Nephron progenitor cell (in vitro differentiated cells): Measurements from ENCODE around the gene RNU5B-1.
A peak's percentile ranks its signal among the peaks of the same experiment; 100 is the strongest.

Experiments
- DNase-seq: peaks from one replicate; pipeline ENCODE4 v3.0.0; 2021
- H3K27ac Mint-ChIP-seq: 2 replicates; pipeline ENCODE4 v1.8.0; 2021; ENCODE audit warnings: mild to moderate bottlenecking, moderate library complexity, mixed read lengths
- H3K27me3 Mint-ChIP-seq: 2 replicates; pipeline ENCODE4 v1.8.0; 2021; ENCODE audit warnings: mild to moderate bottlenecking, low read depth, mixed read lengths; ENCODE audit not compliant: poor library complexity
- H3K36me3 Mint-ChIP-seq: 2 replicates; pipeline ENCODE4 v1.8.0; 2021; ENCODE audit warnings: low read depth, mixed read lengths
- H3K4me1 Mint-ChIP-seq: 2 replicates; pipeline ENCODE4 v1.8.0; 2021; ENCODE audit warnings: mixed read lengths
- H3K4me3 Mint-ChIP-seq: 2 replicates; pipeline ENCODE4 v1.8.0; 2021; ENCODE audit warnings: mild to moderate bottlenecking, moderate library complexity, mixed read lengths
- H3K9me3 Mint-ChIP-seq: 2 replicates; pipeline ENCODE4 v1.8.0; 2021; ENCODE audit warnings: mild to moderate bottlenecking, moderate library complexity, mixed read lengths
- CTCF ChIP-seq: fragments of 200-600 bp; sonication (generic); IDR thresholded peaks from 2 replicates; pipeline ENCODE4 v1.5.0; 2021; ENCODE audit warnings: antibody characterized with exemption

The RNU5B-1 gene

GRCh38 chr15:65305150-65305758 is 777 bp downstream of the RNU5B-1 start:
- Mint-ChIP-seq H3K4me3 (no peak overlapping the region), H3K36me3 (no peaks in the 10 kb centered on the region), H3K27ac (peak overlapping the region; percentile 100), H3K9me3 (no peaks in the 10 kb centered on the region), H3K27me3 (peaks cover 8% of the 10 kb centered on the region), H3K4me1 (peaks cover 44% of the 10 kb centered on the region)
- DNase-seq = no peak
- no peak for TF ChIP-seq CTCF

- Mint-ChIP-seq H3K36me3 (no peaks in the 10 kb centered on the region), H3K4me1 (peaks cover 44% of the 10 kb centered on the region), H3K4me3 (no peak overlapping the region), H3K9me3 (no peaks in the 10 kb centered on the region), H3K27ac (no peak overlapping the region), H3K27me3 (peaks cover 8% of the 10 kb centered on the region)
- no peak for DNase-seq
- TF ChIP-seq CTCF = no peak
Observed at GRCh38 chr15:65305776-65306175, 1.3 kb downstream of the RNU5B-1 start.

- Mint-ChIP-seq H3K27me3 (peaks cover 6% of the 10 kb centered on the region), H3K4me3 (no peak overlapping the region), H3K4me1 (peaks cover 48% of the 10 kb centered on the region), H3K9me3 (no peaks in the 10 kb centered on the region), H3K36me3 (no peaks in the 10 kb centered on the region), H3K27ac (no peak overlapping the region)
- no peak for DNase-seq
- no peak for TF ChIP-seq CTCF
Observed at GRCh38 chr15:65306551-65306950, 2.1 kb downstream of the RNU5B-1 start.

- H3K27ac Mint-ChIP-seq = no peak overlapping the region
- H3K4me1 Mint-ChIP-seq = peaks cover 51% of the 10 kb centered on the region
- H3K36me3 Mint-ChIP-seq = no peaks in the 10 kb centered on the region
- H3K9me3 Mint-ChIP-seq = no peaks in the 10 kb centered on the region
- peaks cover 3% of the 10 kb centered on the region for H3K27me3 Mint-ChIP-seq
- DNase-seq = no peak
- TF ChIP-seq CTCF = no peak
- H3K4me3 Mint-ChIP-seq = no peak overlapping the region
Observed at GRCh38 chr15:65307978-65308377, 3.5 kb downstream of the RNU5B-1 start.

DNA sequence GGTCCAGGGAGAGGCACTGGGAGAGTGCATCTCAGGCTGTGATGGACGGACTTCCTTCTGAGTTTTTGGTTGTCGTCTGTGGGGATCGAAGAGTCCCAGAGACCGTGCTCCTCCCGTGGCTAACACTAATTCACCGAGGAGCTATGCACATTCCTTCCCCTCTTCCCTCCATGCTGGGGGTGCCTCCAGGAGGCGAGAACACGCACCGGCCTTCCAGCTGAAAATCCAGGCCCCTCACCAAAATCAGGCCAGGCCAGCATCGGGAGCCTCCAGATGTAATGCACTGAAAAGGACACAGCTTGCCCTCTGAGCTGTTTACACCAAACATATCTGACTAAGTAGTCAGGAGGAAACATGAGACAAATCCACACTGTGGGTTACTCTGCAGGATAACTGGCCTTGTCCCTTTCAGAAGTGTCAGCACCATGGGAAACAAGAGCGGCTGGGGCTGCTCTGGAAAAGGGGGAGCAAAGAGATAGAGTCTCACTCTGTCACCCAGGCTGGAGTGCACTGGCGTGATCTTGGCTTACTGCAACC is 5.5 kb downstream of the RNU5B-1 start:
- Mint-ChIP-seq H3K27me3 (peaks cover 3% of the 10 kb centered on the region), H3K4me3 (peak overlapping the region; percentile 30), H3K27ac (peak overlapping the region; percentile 93), H3K4me1 (peaks cover 51% of the 10 kb centered on the region), H3K36me3 (no peaks in the 10 kb centered on the region), H3K9me3 (no peaks in the 10 kb centered on the region)
- TF ChIP-seq CTCF = no peak
- DNase-seq = no peak
